22Rv1 (cell line): Measurements from ENCODE around the gene CHAT.

Source experiments
- H3K27ac ChIP-seq: fragments of 450-650 bp; 2 replicates; pipeline ENCODE4 v1.5.1; 2017
- CTCF ChIP-seq: fragments of 450-650 bp; IDR thresholded peaks from 2 replicates; pipeline ENCODE4 v1.5.1; 2017; ENCODE audit warnings: mild to moderate bottlenecking
- ZFX ChIP-seq: fragments of 450-650 bp; IDR thresholded peaks from 2 replicates; pipeline ENCODE4 v1.6.1; 2017; ENCODE audit warnings: antibody characterized with exemption, borderline replicate concordance

CHAT gene

GRCh38 chr10:49633327-49634068 is 19.7 kb downstream of the CHAT start:
- no peak overlapping the region for H3K27ac ChIP-seq
- no peak for TF ChIP-seq ZFX
- TF ChIP-seq CTCF: no peak

- H3K27ac ChIP-seq: no peak overlapping the region
These were observed 20.3 kb downstream of the CHAT start for GRCh38 chr10:49634069-49634660.

GRCh38 chr10:49642311-49642710 is 28.5 kb downstream of the CHAT start:
- no peak overlapping the region for H3K27ac ChIP-seq
- TF ChIP-seq CTCF (no peak), ZFX (no peak)

More at GRCh38 chr10:49634069-49634660, 20.3 kb downstream of the CHAT start:
- TF ChIP-seq CTCF (no peak), ZFX (no peak)

GRCh38 chr10:49643241-49644034 is 29.6 kb downstream of the CHAT start:
- TF ChIP-seq CTCF: no peak
- TF ChIP-seq ZFX: no peak
- no peak overlapping the region for H3K27ac ChIP-seq

GRCh38 chr10:49644035-49644646 is 30.3 kb downstream of the CHAT start:
- TF ChIP-seq CTCF (no peak), ZFX (no peak)
- H3K27ac ChIP-seq: no peak overlapping the region

GRCh38 chr10:49645417-49645816 is 31.6 kb downstream of the CHAT start:
- no peak overlapping the region for H3K27ac ChIP-seq
- no peak for TF ChIP-seq ZFX
- TF ChIP-seq CTCF: no peak
